Tibial artery (tissue), 4 donors: Measurements from ENCODE around the gene PPARG.

Source experiments
- DNase-seq, 2 donors: peaks; one replicate each; pipeline ENCODE4 v3.0.0-alpha.2; 2019
- H3K27ac ChIP-seq, 2 donors: fragments of 200-600 bp; sonication (generic) in 1 of 2; 1 replicate in 1 of 2; 2 replicates in 1 of 2; pipeline ENCODE4 v1.5.1; 2018 to 2019; ENCODE audit warnings: mild to moderate bottlenecking in 1 of 2
- H3K27me3 ChIP-seq, 2 donors: fragments of 200-600 bp; sonication (generic) in 1 of 2; one replicate each; pipeline versions ENCODE4 v1.5.1 to v1.6.0; 2016 to 2019
- H3K36me3 ChIP-seq, 3 donors: fragments of 200-600 bp; sonication (generic) in 2 of 3; one replicate each; pipeline ENCODE4 v1.5.1; 2016 to 2019; ENCODE audit warnings: mild to moderate bottlenecking in 2 of 3
- H3K4me1 ChIP-seq, 4 donors: fragments of 200-600 bp; sonication (generic) in 2 of 4; 1 replicate in 3 of 4; 2 replicates in 1 of 4; pipeline ENCODE4 v1.5.1; 2016 to 2019
- H3K4me3 ChIP-seq, 2 donors: fragments of 200-600 bp; sonication (generic) in 1 of 2; 1 replicate in 1 of 2; 2 replicates in 1 of 2; pipeline ENCODE4 v1.5.1; 2018 to 2019; ENCODE audit warnings: mild to moderate bottlenecking in 2 of 2
- H3K9me3 ChIP-seq, 3 donors: fragments of 200-600 bp; sonication (generic) in 1 of 3; one replicate each; pipeline ENCODE4 v1.5.1; 2016 to 2019
- CTCF ChIP-seq, 2 experiments: fragments of 200-600 bp in 1 of 2; fragments of 450-650 bp in 1 of 2; IDR thresholded peaks; one replicate each; pipeline ENCODE4 v1.5.1; 2017 to 2019; ENCODE audit warnings: antibody characterized with exemption in 2 of 2, mild to moderate bottlenecking in 1 of 2, moderate library complexity in 1 of 2
- intact Hi-C: fragments of 100-400 bp; cut with DNase I; formaldehyde crosslinking; loops from one replicate; pipeline ENCODE4 v1.15.0; 2023; ENCODE audit warnings: low total_unique reads

Gene PPARG

GRCh38 chr3:12393894-12394293, 105.0 kb downstream of the PPARG start:
- no peak overlapping the region for H3K27ac ChIP-seq
- intact Hi-C loops = no loop called here
- no peak overlapping the region for H3K4me3 ChIP-seq
- no peaks in the 10 kb centered on the region for H3K4me1 ChIP-seq
- no peak for TF ChIP-seq CTCF (IDR thresholded peaks at IDR 0.05)
- no peaks in the 10 kb centered on the region for H3K36me3 ChIP-seq
- DNase-seq = no peak
- H3K27me3 ChIP-seq = no peaks in the 10 kb centered on the region
- H3K9me3 ChIP-seq = no peaks in the 10 kb centered on the region

DNA sequence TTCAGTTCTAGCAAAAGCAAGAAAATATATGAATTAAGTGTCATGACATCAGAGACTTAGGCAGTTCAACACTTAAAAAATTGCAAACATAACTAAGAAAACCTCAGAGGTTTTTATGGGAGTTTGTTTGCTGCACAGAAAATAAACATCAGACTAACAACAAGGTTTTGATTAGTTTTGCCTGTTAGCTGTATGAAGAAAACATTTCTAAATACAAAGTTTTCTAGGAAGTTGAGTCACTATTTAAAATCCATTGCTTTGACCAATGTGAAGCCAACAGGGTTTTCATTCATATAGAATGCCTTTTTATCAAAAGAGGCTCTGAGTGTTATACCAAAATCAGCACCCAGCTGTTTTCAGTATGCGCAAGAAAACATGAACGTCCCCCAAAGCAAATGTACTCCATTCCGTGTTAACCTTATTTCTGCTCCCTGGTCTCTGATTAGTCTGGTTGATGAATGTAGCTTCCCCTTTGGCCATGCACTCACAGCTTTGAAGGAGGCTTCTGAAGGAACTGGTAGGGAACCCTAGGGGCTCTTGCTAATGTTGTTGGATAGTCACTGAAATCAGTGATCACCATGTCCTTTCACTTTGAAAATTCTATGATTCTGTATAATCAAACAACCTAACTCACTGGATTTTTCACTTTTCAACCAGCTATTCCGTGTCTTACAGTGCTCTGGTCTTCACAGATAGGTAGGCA, 105.8 kb downstream of the PPARG start:
- no peak for TF ChIP-seq CTCF (IDR thresholded peaks at IDR 0.05)
- no peaks in the 10 kb centered on the region for H3K9me3 ChIP-seq
- H3K4me1 ChIP-seq = no peaks in the 10 kb centered on the region
- intact Hi-C loops = no loop called here
- no peak overlapping the region for H3K27ac ChIP-seq
- no peak for DNase-seq
- no peaks in the 10 kb centered on the region for H3K27me3 ChIP-seq
- no peaks in the 10 kb centered on the region for H3K36me3 ChIP-seq
- H3K4me3 ChIP-seq = no peak overlapping the region

- H3K27ac ChIP-seq = no peak overlapping the region
- TF ChIP-seq CTCF (IDR thresholded peaks at IDR 0.05) = no peak
Measured at GRCh38 chr3:12395349-12396012, 106.6 kb downstream of the PPARG start.

DNA sequence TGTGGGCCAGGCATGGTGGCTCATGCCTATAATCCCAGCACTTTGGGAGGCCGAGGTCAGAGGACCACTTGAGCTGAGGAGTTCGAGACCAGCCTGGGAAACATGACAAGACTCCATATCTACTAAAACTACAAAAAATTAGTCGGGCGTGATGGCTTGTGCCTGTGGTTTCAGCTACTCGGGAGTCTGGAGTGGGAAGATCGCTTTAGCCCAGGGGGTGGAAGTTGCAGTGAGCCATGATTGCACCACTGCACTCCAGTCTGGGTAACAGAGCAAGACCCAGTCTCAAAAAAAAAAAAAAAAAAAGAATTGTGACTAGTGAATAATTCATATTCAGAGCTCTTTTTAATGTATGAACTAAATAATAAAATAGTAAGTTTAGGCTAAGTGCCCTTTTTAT, 107.6 kb downstream of the PPARG start:
- no peaks in the 10 kb centered on the region for H3K27me3 ChIP-seq
- no peak overlapping the region for H3K4me3 ChIP-seq
- no peaks in the 10 kb centered on the region for H3K36me3 ChIP-seq
- no peak for TF ChIP-seq CTCF (IDR thresholded peaks at IDR 0.05)
- intact Hi-C loops = no loop called here
- no peak for DNase-seq
- H3K27ac ChIP-seq = no peak overlapping the region
- no peaks in the 10 kb centered on the region for H3K9me3 ChIP-seq
- H3K4me1 ChIP-seq = no peaks in the 10 kb centered on the region

More at GRCh38 chr3:12395349-12396012, 106.6 kb downstream of the PPARG start:
- intact Hi-C loops = no loop called here
- H3K9me3 ChIP-seq = no peaks in the 10 kb centered on the region
- H3K4me3 ChIP-seq = no peak overlapping the region
- no peak for DNase-seq
- H3K27me3 ChIP-seq = no peaks in the 10 kb centered on the region
- no peaks in the 10 kb centered on the region for H3K36me3 ChIP-seq
- no peaks in the 10 kb centered on the region for H3K4me1 ChIP-seq

- no peaks in the 10 kb centered on the region for H3K4me1 ChIP-seq
- no peak overlapping the region for H3K4me3 ChIP-seq
- no peak overlapping the region for H3K27ac ChIP-seq
- H3K9me3 ChIP-seq = no peaks in the 10 kb centered on the region
- DNase-seq = no peak
- intact Hi-C loops = no loop called here
- no peak for TF ChIP-seq CTCF (IDR thresholded peaks at IDR 0.05)
- H3K27me3 ChIP-seq = no peaks in the 10 kb centered on the region
- no peaks in the 10 kb centered on the region for H3K36me3 ChIP-seq
Measured at GRCh38 chr3:12399226-12399625, 110.4 kb downstream of the PPARG start.
